HG03575 (cell line): ENCODE data around the gene LRPAP1.
"Not testable (repeated sequence)": the region's sequence is repeated elsewhere in the genome, so short reads cannot be mapped to it uniquely, and the experiment has no call there.

Experiments
- ATAC-seq: cut with Tn5 transposase; IDR thresholded peaks from one replicate; pipeline ENCODE4 v1.9.1; 2021; ENCODE audit not compliant: unreplicated experiment, insufficient number of reproducible peaks, low FRiP score; ENCODE audit errors: extremely low read depth

LRPAP1 gene

GRCh38 chr4:3468804-3469203, 63.4 kb downstream of the LRPAP1 start:
- ATAC-seq = no peak

- no peak for ATAC-seq
Measured at GRCh38 chr4:3468154-3468553, 64.1 kb downstream of the LRPAP1 start.

- ATAC-seq = no peak
Measured at GRCh38 chr4:3467601-3468031, 64.6 kb downstream of the LRPAP1 start.

GRCh38 chr4:3466691-3467600, 65.3 kb downstream of the LRPAP1 start:
- ATAC-seq = no peak

- no peak for ATAC-seq
Measured at GRCh38 chr4:3465698-3466671, 66.2 kb downstream of the LRPAP1 start.

GRCh38 chr4:3464911-3465697, 67.1 kb downstream of the LRPAP1 start:
- ATAC-seq = no peak

GRCh38 chr4:3464349-3464905, 67.8 kb downstream of the LRPAP1 start:
- no peak for ATAC-seq

- no peak for ATAC-seq
Measured at GRCh38 chr4:3463556-3464348, 68.5 kb downstream of the LRPAP1 start.

GRCh38 chr4:3462790-3463415, 69.3 kb downstream of the LRPAP1 start, which contains the start of gene DOK7:
DOK7 (plus strand) TSS chr4:3463306; CDS start chr4:3463376, 70 bp downstream.
- ATAC-seq = no peak

- ATAC-seq = no peak
Measured at GRCh38 chr4:3462321-3462789, 69.9 kb downstream of the LRPAP1 start.

- ATAC-seq = no peak
Measured at GRCh38 chr4:3461515-3462291, 70.5 kb downstream of the LRPAP1 start.

- no peak for ATAC-seq
Measured at GRCh38 chr4:3460926-3461325, 71.3 kb downstream of the LRPAP1 start.

- ATAC-seq = not testable (repeated sequence)
Measured at GRCh38 chr4:3459156-3459555, 73.1 kb downstream of the LRPAP1 start.

GRCh38 chr4:3458371-3458770, 73.9 kb downstream of the LRPAP1 start:
- no peak for ATAC-seq

- ATAC-seq = not testable (repeated sequence)
Measured at GRCh38 chr4:3455596-3455995, 76.6 kb downstream of the LRPAP1 start.
